Mucosa of descending colon (tissue), 3 donors: ENCODE measurements around the gene IL21R. TPM values are rescaled to one million over a fixed set of nuclear protein-coding genes. Genes with fewer than 3 reads are reported as not detected.

Experiments
- ATAC-seq: fragments of 200-7000 bp; cut with Tn5 transposase; one replicate; pipeline ENCODE4 v1.9.1; 2020; ENCODE audit warnings: mild to moderate bottlenecking, moderate library complexity
- DNase-seq, 3 donors: peaks; one replicate each; pipeline ENCODE4 v3.0.0-alpha.2; 2020
- H3K36me3 ChIP-seq: fragments of 200-600 bp; one replicate; pipeline ENCODE4 v1.8.0; 2021; ENCODE audit warnings: low read depth, mild to moderate bottlenecking
- H3K4me1 ChIP-seq: fragments of 200-600 bp; one replicate; pipeline ENCODE4 v1.8.0; 2021; ENCODE audit warnings: low read depth, mild to moderate bottlenecking
- H3K4me3 ChIP-seq: fragments of 200-600 bp; one replicate; pipeline ENCODE4 v1.8.0; 2021; ENCODE audit warnings: mild to moderate bottlenecking
- H3K9me3 ChIP-seq: fragments of 200-600 bp; one replicate; pipeline ENCODE4 v1.8.0; 2021; ENCODE audit warnings: mild to moderate bottlenecking
- intact Hi-C, 2 donors: fragments of 100-400 bp; cut with DNase I in 1 of 2; cut with micrococcal nuclease in 1 of 2; formaldehyde crosslinking; loops; one replicate each; pipeline versions ENCODE4 v1.11.0 to v1.11.1; 2022; cut with DNase I, micrococcal nuclease
- total RNA-seq, 3 donors: library from RNA; stranded (reverse); fragmentation: NEBNext Ultra II Directional in 2 of 3; extraction: Animal tissue kit (Norgen Biotek cat#: 25700) in 2 of 3; gene quantifications; one replicate each; pipeline versions ENCODE4 v1.2.1 to v1.2.4, GENCODE V29; 2021 to 2023
- TF ChIP-seq, protein P1 (sequence below): fragments of 200-600 bp; IDR thresholded peaks from one replicate; pipeline ENCODE4 v1.8.0; 2022; ENCODE audit warnings: antibody characterized with exemption, mild to moderate bottlenecking
- donor health status: DM: no; HTN: no; CAD: no; lungs with moderate emphysema.
- donor health status: DM: no; HTN: no; CAD: no.
- donor health status: DM: no; HTN: yes; CAD: no.

IL21R gene
- total RNA-seq, 3 donors from 2014 or later: 0.47 to 1.4 (median 1.0) TPM

DNA sequence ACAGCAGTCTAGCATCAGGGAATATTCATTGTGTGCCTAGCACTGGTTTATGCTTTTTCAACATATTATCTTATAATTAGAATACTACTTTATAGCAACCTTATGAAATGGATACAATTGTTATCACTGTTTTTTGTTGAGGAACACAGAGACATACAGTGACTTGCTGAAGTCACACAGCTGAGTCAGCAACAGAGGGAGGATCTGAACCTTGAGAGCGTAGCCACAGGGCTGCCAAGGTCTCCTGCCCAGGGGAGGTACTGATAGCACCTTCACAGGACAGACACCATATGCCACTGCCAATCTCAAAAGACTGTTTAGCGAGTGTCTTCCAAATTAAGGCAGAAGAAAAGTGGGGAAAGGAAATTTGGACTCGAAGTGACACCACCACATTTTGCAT is 84.8 kb downstream of the IL21R start:
- ATAC-seq: no peak
- Histone ChIP-seq H3K9me3 (no peaks in the 10 kb centered on the region), H3K4me3 (no peak overlapping the region), H3K36me3 (peaks cover 10% of the 10 kb centered on the region), H3K4me1 (no peaks in the 10 kb centered on the region)
- TF ChIP-seq, protein P1, sequence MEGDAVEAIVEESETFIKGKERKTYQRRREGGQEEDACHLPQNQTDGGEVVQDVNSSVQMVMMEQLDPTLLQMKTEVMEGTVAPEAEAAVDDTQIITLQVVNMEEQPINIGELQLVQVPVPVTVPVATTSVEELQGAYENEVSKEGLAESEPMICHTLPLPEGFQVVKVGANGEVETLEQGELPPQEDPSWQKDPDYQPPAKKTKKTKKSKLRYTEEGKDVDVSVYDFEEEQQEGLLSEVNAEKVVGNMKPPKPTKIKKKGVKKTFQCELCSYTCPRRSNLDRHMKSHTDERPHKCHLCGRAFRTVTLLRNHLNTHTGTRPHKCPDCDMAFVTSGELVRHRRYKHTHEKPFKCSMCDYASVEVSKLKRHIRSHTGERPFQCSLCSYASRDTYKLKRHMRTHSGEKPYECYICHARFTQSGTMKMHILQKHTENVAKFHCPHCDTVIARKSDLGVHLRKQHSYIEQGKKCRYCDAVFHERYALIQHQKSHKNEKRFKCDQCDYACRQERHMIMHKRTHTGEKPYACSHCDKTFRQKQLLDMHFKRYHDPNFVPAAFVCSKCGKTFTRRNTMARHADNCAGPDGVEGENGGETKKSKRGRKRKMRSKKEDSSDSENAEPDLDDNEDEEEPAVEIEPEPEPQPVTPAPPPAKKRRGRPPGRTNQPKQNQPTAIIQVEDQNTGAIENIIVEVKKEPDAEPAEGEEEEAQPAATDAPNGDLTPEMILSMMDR: no peak
- intact Hi-C loops: no loop called here
- DNase-seq: no peak

DNA sequence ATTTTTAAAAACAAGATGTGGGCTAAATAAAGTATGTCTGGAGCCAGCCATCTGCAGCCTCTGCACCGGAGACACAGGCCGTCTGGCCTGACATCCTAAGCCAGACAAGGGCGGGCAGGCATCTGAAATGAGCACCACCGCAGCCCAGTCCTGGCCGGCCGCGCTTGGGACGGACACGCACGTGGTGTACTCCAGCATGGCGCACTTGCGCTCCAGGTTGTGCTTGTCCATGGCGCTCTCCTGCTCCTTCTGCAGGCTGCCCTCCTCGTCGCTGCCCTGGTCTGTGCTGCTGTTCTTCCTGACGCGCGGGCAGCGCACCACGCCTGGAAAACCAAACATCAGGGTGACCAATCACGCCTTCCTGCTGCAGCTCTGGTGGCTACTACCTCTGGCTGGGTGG is 87.4 kb downstream of the IL21R start:
- no peak for DNase-seq
- H3K36me3 ChIP-seq: peaks cover 6% of the 10 kb centered on the region

DNA sequence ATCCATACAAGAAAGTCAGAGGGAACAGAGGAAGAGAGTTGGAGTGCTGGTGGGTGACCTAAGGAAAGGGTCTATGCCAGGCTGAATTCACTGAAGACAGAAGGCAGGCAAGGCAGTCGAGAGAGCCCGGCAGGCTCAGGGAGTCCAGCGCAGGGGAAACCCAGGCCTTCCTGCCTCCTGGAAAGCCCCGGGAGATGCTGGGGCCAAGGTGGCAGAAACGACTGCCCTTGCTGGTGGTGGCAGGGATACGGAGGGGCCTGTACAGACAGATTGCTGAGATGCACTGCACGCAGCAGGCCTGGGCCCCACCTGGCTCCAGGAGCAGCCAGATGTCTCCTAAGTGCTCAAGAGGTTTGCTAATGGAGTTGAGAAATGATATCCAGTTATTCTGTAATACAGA is 87.9 kb downstream of the IL21R start:
- TF ChIP-seq, protein P1: no peak
- Histone ChIP-seq H3K4me1 (no peaks in the 10 kb centered on the region), H3K4me3 (no peak overlapping the region), H3K9me3 (no peaks in the 10 kb centered on the region), H3K36me3 (peaks cover 6% of the 10 kb centered on the region)
- ATAC-seq (no peak), DNase-seq (no peak)
- intact Hi-C loops: no loop called here

More for the DNA sequence above, 87.4 kb downstream of the IL21R start:
- Histone ChIP-seq H3K4me1 (no peaks in the 10 kb centered on the region), H3K4me3 (no peak overlapping the region), H3K9me3 (no peaks in the 10 kb centered on the region)
- intact Hi-C loops: no loop called here
- TF ChIP-seq, protein P1: no peak
- ATAC-seq: no peak

DNA sequence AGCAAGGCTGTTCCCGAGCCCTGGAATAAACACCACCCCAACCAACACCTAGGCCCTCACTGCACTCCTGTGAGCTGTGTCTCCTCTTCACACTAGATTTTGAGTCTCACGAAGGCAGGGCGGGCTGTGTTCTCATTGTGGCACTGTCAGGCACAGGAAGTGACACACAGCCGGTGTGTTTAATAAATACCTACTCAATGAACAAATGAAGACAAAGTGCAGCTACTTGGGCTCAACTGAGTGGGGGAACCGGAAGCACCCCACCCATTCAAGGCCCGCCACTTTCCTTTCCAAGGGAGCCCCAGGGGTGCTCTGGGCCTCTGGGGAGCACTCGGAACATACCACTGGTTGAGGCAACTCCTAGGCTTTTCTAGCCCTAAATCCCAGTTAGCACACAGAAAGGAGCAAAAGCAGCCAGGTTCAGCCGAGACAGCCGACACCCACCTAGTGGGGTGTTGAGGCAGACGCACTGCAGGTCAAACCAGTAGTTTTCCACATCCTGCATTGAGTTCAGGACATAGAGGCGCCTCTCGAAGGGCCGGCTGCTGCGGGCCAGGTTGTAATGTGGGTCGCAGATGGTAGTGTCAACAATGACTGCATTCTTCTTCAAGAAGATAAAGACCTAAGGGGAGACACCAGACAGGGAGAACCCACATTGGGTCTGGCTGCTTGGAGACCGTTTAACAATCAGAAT is 90.1 kb downstream of the IL21R start:
- DNase-seq: no peak
- Histone ChIP-seq H3K36me3 (peaks cover 6% of the 10 kb centered on the region), H3K9me3 (no peaks in the 10 kb centered on the region), H3K4me3 (no peak overlapping the region), H3K4me1 (no peaks in the 10 kb centered on the region)
- intact Hi-C loops: no loop called here
- no peak for ATAC-seq
- TF ChIP-seq, protein P1: no peak

DNA sequence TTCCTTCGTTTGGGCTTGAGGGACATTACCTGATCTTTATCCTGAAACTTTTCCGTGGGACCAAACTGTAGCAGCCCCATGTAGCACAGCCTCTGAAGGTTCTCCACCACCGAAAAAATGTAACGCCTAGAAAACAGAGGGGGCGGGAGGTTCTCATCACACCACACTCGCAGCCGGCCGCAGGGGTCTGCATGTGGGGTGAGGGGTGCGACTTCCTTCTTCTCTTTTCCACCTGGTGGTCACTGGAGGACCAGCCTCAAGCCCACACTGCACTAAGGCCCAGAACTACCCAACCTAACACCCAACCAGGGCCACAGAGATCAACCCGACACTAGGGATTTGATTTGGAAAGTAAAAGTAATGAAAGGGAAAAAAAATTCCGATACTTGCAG is 90.6 kb downstream of the IL21R start:
- intact Hi-C loops: no loop called here
- H3K4me1 ChIP-seq: no peaks in the 10 kb centered on the region
- no peak for DNase-seq
- H3K36me3 ChIP-seq: peaks cover 6% of the 10 kb centered on the region
- H3K4me3 ChIP-seq: no peak overlapping the region
- no peaks in the 10 kb centered on the region for H3K9me3 ChIP-seq
- TF ChIP-seq, protein P1: no peak
- no peak for ATAC-seq
